Kidney (tissue), 14 donors: ENCODE data around the gene GJB4. TPM values are rescaled to one million over a fixed set of nuclear protein-coding genes. Genes with fewer than 3 reads are reported as not detected.

Source experiments
- DNase-seq, 5 donors: peaks; one replicate each; pipeline ENCODE4 v3.0.0-alpha.2; 2013 to 2020
- FAIRE-seq: peaks from 2 replicates; lab custom pipeline; 2012; peaks lifted over from hg19 to GRCh38; lab: Jason Lieb, UNC
- H3K27ac ChIP-seq, 2 donors: one replicate each; pipeline ENCODE4 v1.7.0; 2013; ENCODE audit warnings: low read depth in 2 of 2, low read length in 2 of 2, inconsistent platforms in 1 of 2
- H3K27me3 ChIP-seq: one replicate; pipeline ENCODE4 v1.7.1; 2013; ENCODE audit warnings: low read length, inconsistent platforms; ENCODE audit not compliant: control insufficient read depth, insufficient read depth
- H3K36me3 ChIP-seq, 3 donors: one replicate each; pipeline versions ENCODE4 v1.7.0 to v1.7.1; 2013; ENCODE audit warnings: low read length in 3 of 3, control low read depth in 1 of 3, inconsistent platforms in 1 of 3; ENCODE audit not compliant: insufficient read depth in 3 of 3, control insufficient read depth in 2 of 3
- H3K4me1 ChIP-seq, 3 donors: one replicate each; pipeline versions ENCODE4 v1.7.0 to v1.7.1; 2013; ENCODE audit warnings: low read length in 3 of 3, inconsistent platforms in 1 of 3, low read depth in 1 of 3; ENCODE audit not compliant: control insufficient read depth in 2 of 3, insufficient read depth in 2 of 3
- H3K4me3 ChIP-seq, 3 donors: one replicate each; pipeline versions ENCODE4 v1.7.0 to v1.8.1; 2013; ENCODE audit warnings: low read length in 3 of 3, control low read depth in 1 of 3, inconsistent platforms in 1 of 3
- H3K9ac ChIP-seq, 3 donors: one replicate each; pipeline versions ENCODE4 v1.7.0 to v1.7.1; 2013; ENCODE audit warnings: low read length in 3 of 3, control low read depth in 1 of 3, inconsistent platforms in 1 of 3
- H3K9me3 ChIP-seq, 3 donors: one replicate each; pipeline versions ENCODE4 v1.7.0 to v1.7.1; 2013; ENCODE audit warnings: low read length in 3 of 3, control low read depth in 1 of 3, inconsistent platforms in 1 of 3; ENCODE audit not compliant: control insufficient read depth in 2 of 3, insufficient read depth in 1 of 3
- intact Hi-C: fragments of 100-400 bp; cut with DNase I; formaldehyde crosslinking; loops from one replicate; pipeline ENCODE4 v1.11.1; 2022
- polyA plus RNA-seq: library from polyadenylated mRNA; stranded (reverse); fragments of 350-450 nt; fragmentation: Illumina TruSeq; extraction: RNeasy Lipid Tissue Mini Kit (QIAGEN cat#74804); gene quantifications from one replicate; pipeline ENCODE4 v1.2.3, GENCODE V29; 2014; ENCODE audit warnings: low read depth, low replicate concordance; ENCODE audit not compliant: insufficient read depth
- total RNA-seq: library from RNA; stranded (reverse); fragmentation: NEBNext Ultra II Directional; extraction: Animal tissue kit (Norgen Biotek cat#: 25700); gene quantifications from one replicate; pipeline ENCODE4 v1.2.1, GENCODE V29; 2021
- TF ChIP-seq, protein P1 (sequence below): IDR thresholded peaks from 3 replicates; pipeline ENCODE4 v1.5.1; 2012; ENCODE audit warnings: mild to moderate bottlenecking, moderate library complexity, borderline replicate concordance; ENCODE audit not compliant: insufficient read depth; ENCODE audit errors: extremely low read depth
- donor health status: control.
- donor health status: control.
- donor health status: control.
- donor health status: control.
- donor health status: control.
- donor health status: DM: yes; HTN: yes; CAD: no.
- donor health status: Normal renal cell carcinoma (clear cell type).

The GJB4 gene
- total and polyA plus RNA-seq, 2 donors from 2014 or later, result 0.50 TPM; not detected in 1

DNA sequence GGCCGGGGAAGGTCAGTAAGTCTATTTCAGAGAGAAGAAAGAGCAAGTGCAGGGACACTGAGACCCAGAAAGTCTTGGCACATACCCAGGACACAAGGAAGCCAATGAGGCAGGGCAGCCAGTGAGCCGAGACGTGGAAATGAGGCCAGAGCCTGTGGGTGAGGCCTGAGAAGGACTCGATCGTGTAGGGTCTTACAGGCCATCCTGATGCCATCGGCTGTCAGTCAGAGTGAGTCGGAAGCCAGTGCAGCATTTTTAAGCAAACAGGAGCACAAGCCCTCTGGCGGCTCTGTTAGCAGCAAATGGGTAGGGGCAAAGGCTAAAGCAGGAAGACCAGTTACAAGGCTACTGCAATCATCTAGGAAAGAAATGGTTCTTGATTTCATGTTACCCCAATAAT is 15.4 kb downstream of the GJB4 start:
- H3K27ac ChIP-seq, result no peak overlapping the region
- no peaks in the 10 kb centered on the region for H3K9me3 ChIP-seq
- DNase-seq (no peak), FAIRE-seq (no peak)
- TF ChIP-seq, protein P1, sequence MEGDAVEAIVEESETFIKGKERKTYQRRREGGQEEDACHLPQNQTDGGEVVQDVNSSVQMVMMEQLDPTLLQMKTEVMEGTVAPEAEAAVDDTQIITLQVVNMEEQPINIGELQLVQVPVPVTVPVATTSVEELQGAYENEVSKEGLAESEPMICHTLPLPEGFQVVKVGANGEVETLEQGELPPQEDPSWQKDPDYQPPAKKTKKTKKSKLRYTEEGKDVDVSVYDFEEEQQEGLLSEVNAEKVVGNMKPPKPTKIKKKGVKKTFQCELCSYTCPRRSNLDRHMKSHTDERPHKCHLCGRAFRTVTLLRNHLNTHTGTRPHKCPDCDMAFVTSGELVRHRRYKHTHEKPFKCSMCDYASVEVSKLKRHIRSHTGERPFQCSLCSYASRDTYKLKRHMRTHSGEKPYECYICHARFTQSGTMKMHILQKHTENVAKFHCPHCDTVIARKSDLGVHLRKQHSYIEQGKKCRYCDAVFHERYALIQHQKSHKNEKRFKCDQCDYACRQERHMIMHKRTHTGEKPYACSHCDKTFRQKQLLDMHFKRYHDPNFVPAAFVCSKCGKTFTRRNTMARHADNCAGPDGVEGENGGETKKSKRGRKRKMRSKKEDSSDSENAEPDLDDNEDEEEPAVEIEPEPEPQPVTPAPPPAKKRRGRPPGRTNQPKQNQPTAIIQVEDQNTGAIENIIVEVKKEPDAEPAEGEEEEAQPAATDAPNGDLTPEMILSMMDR, result no peak
- intact Hi-C loops, result no loop called here
- H3K36me3 ChIP-seq, result no peaks in the 10 kb centered on the region
- no peak overlapping the region for H3K4me3 ChIP-seq
- H3K4me1 ChIP-seq, result no peaks in the 10 kb centered on the region
- H3K27me3 ChIP-seq, result no peaks in the 10 kb centered on the region
- H3K9ac ChIP-seq, result no peak overlapping the region

DNA sequence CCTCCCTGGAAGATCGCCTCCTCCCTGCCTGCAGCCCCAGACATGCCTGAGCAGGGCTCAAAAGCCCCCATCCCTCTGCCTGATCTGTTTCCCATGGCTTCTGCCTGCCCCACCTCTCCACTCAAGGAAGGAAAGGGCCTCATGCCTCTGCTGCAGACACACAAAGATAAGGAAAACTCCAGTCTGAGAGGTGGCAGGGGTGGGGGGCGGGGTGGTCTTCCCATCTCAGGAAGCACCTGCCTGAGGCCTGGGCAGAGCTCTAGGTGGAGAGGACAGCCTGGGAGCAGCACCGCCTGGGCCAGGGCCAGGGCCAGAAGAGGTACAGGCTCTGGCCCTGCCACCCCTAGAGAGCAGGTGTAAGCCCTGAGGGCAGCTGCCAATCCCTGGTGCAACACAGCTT is 17.4 kb downstream of the GJB4 start:
- intact Hi-C loops, result no loop called here

DNA sequence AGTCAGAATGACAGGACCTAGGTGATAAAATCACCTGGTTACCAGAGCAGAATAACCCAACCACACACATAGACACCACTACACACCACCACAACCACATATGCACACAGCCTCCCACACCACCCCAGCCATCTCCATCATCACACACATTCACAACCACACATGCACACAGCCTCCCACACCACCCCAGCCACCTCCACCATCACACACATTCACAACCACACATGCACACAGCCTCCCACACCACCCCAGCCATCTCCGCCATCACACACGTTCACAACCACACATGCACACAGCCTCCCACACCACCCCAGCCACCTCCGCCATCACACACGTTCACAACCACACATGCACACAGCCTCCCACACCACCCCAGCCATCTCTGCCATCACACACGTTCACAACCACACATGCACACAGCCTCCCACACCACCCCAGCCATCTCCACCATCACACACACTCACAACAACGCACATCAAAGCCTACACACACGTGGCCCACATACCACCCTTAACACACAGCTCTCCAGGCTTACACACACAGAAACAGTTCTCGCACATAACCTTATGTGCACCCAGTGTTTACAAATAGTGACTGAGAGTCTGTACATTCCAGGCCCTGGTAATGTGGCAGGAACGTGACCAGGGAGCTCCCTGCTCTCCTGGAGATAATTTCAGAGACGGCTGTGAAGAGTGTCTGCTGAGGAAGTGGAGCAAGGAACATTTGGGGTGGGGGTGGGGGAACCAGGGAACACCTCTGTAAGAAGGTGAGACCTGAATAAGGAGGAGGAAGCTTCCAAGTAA is 18.2 kb downstream of the GJB4 start:
- no peaks in the 10 kb centered on the region for H3K4me1 ChIP-seq
- FAIRE-seq, result no peak

More for the DNA sequence above, 17.4 kb downstream of the GJB4 start:
- DNase-seq (no peak), FAIRE-seq (no peak)
- Histone ChIP-seq H3K9me3 (no peaks in the 10 kb centered on the region), H3K27me3 (peaks cover 4% of the 10 kb centered on the region), H3K4me3 (no peak overlapping the region), H3K9ac (no peak overlapping the region), H3K36me3 (no peaks in the 10 kb centered on the region), H3K27ac (no peak overlapping the region), H3K4me1 (no peaks in the 10 kb centered on the region)
- TF ChIP-seq, protein P1, result no peak

More for the DNA sequence above, 18.2 kb downstream of the GJB4 start:
- Histone ChIP-seq H3K4me3 (no peak overlapping the region), H3K27ac (no peak overlapping the region), H3K27me3 (peaks cover 9% of the 10 kb centered on the region), H3K36me3 (no peaks in the 10 kb centered on the region), H3K9me3 (no peaks in the 10 kb centered on the region), H3K9ac (no peak overlapping the region)
- DNase-seq, result no peak
- TF ChIP-seq, protein P1, result no peak
- intact Hi-C loops, result no loop called here
